GM23338 (cell line): ENCODE data around the gene CTSW. TPM values are rescaled to one million over a fixed set of nuclear protein-coding genes. Genes with fewer than 3 reads are reported as not detected.

Source experiments
- ATAC-seq: fragments of 200-7000 bp; cut with Tn5 transposase; 3 replicates; pipeline ENCODE4 v1.9.1; 2020
- DNase-seq: peaks from one replicate; pipeline ENCODE4 v3.0.0-alpha.2; 2015; ENCODE audit warnings: low spot score
- H2AFZ ChIP-seq: fragments of 200-600 bp; sonication (generic); 2 replicates; pipeline ENCODE4 v1.8.0; 2016; ENCODE audit warnings: antibody characterized with exemption, mild to moderate bottlenecking, moderate library complexity
- H3F3A ChIP-seq: fragments of 200-600 bp; sonication (generic); replicated peaks from 2 replicates; pipeline ENCODE4 v1.8.0; 2017; ENCODE audit warnings: antibody characterized with exemption, mixed run types, low read depth
- H3K27ac ChIP-seq: fragments of 200-600 bp; sonication (generic); 2 replicates; pipeline ENCODE4 v1.6.1; 2016; ENCODE audit warnings: low read depth
- H3K27me3 ChIP-seq: fragments of 200-600 bp; sonication (generic); 2 replicates; pipeline ENCODE4 v1.8.0; 2016; ENCODE audit warnings: mild to moderate bottlenecking, mixed run types, moderate library complexity; ENCODE audit not compliant: insufficient read depth
- H3K36me3 ChIP-seq: fragments of 200-600 bp; sonication (generic); 2 replicates; pipeline ENCODE4 v1.8.0; 2016; ENCODE audit warnings: mild to moderate bottlenecking; ENCODE audit not compliant: insufficient read depth
- H3K4me1 ChIP-seq: fragments of 200-600 bp; sonication (generic); 2 replicates; pipeline ENCODE4 v1.8.0; 2016; ENCODE audit warnings: mild to moderate bottlenecking, moderate library complexity; ENCODE audit not compliant: insufficient read depth
- H3K4me2 ChIP-seq: fragments of 200-600 bp; sonication (generic); 2 replicates; pipeline ENCODE4 v1.7.1; 2017; ENCODE audit warnings: mixed run types
- H3K4me3 ChIP-seq: fragments of 200-600 bp; sonication (generic); 2 replicates; pipeline ENCODE4 v1.6.1; 2016; ENCODE audit warnings: mixed run types
- H3K79me2 ChIP-seq: fragments of 200-600 bp; sonication (generic); replicated peaks from 2 replicates; pipeline ENCODE4 v1.8.0; 2017; ENCODE audit warnings: mild to moderate bottlenecking; ENCODE audit not compliant: insufficient read depth
- H3K9me2 ChIP-seq: fragments of 200-600 bp; sonication (generic); 2 replicates; pipeline ENCODE4 v1.8.0; 2017; ENCODE audit not compliant: insufficient read depth
- H4K20me1 ChIP-seq: fragments of 200-600 bp; sonication (generic); replicated peaks from 2 replicates; pipeline ENCODE4 v1.8.0; 2017; ENCODE audit warnings: mild to moderate bottlenecking; ENCODE audit not compliant: insufficient read depth
- H3K27ac Mint-ChIP-seq: 2 replicates; pipeline ENCODE4 v1.8.0; 2020; ENCODE audit warnings: inconsistent platforms, mild to moderate bottlenecking, moderate library complexity, mixed read lengths
- H3K27me3 Mint-ChIP-seq: 3 replicates; pipeline ENCODE4 v1.8.0; 2022; ENCODE audit warnings: low read depth, mild to moderate bottlenecking, moderate library complexity, mixed read lengths, inconsistent platforms; ENCODE audit not compliant: insufficient read depth, poor library complexity
- H3K36me3 Mint-ChIP-seq: 3 replicates; pipeline ENCODE4 v1.8.0; 2021; ENCODE audit warnings: low read depth, mild to moderate bottlenecking, inconsistent platforms, moderate library complexity, mixed read lengths
- H3K4me1 Mint-ChIP-seq: 3 replicates; pipeline ENCODE4 v1.8.0; 2020; ENCODE audit warnings: mild to moderate bottlenecking, inconsistent platforms, mixed read lengths
- H3K4me3 Mint-ChIP-seq: 3 replicates; pipeline ENCODE4 v1.8.0; 2021; ENCODE audit warnings: moderate library complexity, mild to moderate bottlenecking, inconsistent platforms, mixed read lengths
- H3K9me3 Mint-ChIP-seq: 3 replicates; pipeline ENCODE4 v1.8.0; 2020; ENCODE audit warnings: moderate library complexity, mild to moderate bottlenecking, inconsistent platforms, mixed read lengths
- CREB1 ChIP-seq: fragments of 250-450 bp; sonication (Bioruptor Pico); IDR thresholded peaks from 2 replicates; pipeline ENCODE4 v1.5.0; 2020; ENCODE audit warnings: low read depth, mild to moderate bottlenecking, moderate library complexity
- CTCF ChIP-seq, 2 experiments: fragments of 200-600 bp in 1 of 2; sonication (generic) in 1 of 2; conservative IDR thresholded peaks; 2 replicates each; pipeline versions ENCODE4 v1.5.1 to v1.6.1; 2016 to 2017; ENCODE audit warnings: antibody characterized with exemption in 2 of 2, low read depth in 2 of 2, mild to moderate bottlenecking in 2 of 2, moderate library complexity in 1 of 2
- ETS1 ChIP-seq: IDR thresholded peaks from 2 replicates; pipeline ENCODE4 v1.6.1; 2016; ENCODE audit warnings: antibody characterized with exemption
- EZH2phosphoT487 ChIP-seq: fragments of 200-600 bp; sonication (generic); IDR thresholded peaks from one replicate; pipeline ENCODE4 v1.8.1; 2018; ENCODE audit warnings: antibody characterized with exemption; ENCODE audit not compliant: unreplicated experiment
- JUNB ChIP-seq: IDR thresholded peaks from one replicate; pipeline ENCODE4 v1.6.1; 2016; ENCODE audit warnings: antibody characterized with exemption; ENCODE audit not compliant: unreplicated experiment
- NANOG ChIP-seq: IDR thresholded peaks from 2 replicates; pipeline ENCODE4 v1.6.1; 2016; ENCODE audit warnings: antibody characterized with exemption, borderline replicate concordance
- POLR2AphosphoS5 ChIP-seq: IDR thresholded peaks from 2 replicates; pipeline ENCODE4 v1.6.1; 2016; ENCODE audit warnings: antibody characterized with exemption, low read depth
- REST ChIP-seq: IDR thresholded peaks from one replicate; pipeline ENCODE4 v1.6.1; 2018; ENCODE audit warnings: antibody characterized with exemption; ENCODE audit not compliant: unreplicated experiment
- STAT1 ChIP-seq: IDR thresholded peaks from one replicate; pipeline ENCODE4 v1.6.1; 2016; ENCODE audit warnings: antibody characterized with exemption; ENCODE audit not compliant: unreplicated experiment
- ZNF114 ChIP-seq: fragments of 250-450 bp; sonication (Bioruptor Pico); IDR thresholded peaks from 2 replicates; pipeline ENCODE4 v1.5.0; 2020; ENCODE audit warnings: mild to moderate bottlenecking, moderate library complexity
- ZNF331 ChIP-seq: fragments of 250-450 bp; sonication (Bioruptor Pico); IDR thresholded peaks from 2 replicates; pipeline ENCODE4 v1.5.0; 2020; ENCODE audit warnings: low read depth, mild to moderate bottlenecking, moderate library complexity
- polyA plus RNA-seq: library from polyadenylated mRNA; unstranded; fragments of >200 nt; fragmentation: Nextera tagmentation; extraction: Ambion mirVana; gene quantifications from 2 replicates; pipeline ENCODE4 v1.2.1, GENCODE V29; 2016
- total RNA-seq: library from RNA; depleted of rRNA; stranded (reverse); fragments of >200 nt; shearing (Covaris generic); gene quantifications from 2 replicates; pipeline ENCODE4 v1.2.3, GENCODE V29; 2014

The CTSW gene
- total and polyA plus RNA-seq, 2 experiments from 2014 or later = not detected

GRCh38 chr11:65903068-65903481 lies 23.4 kb downstream of the CTSW start:
- H3K4me1 ChIP-seq = peaks cover 8% of the 10 kb centered on the region
- Mint-ChIP-seq H3K36me3 (no peaks in the 10 kb centered on the region), H3K9me3 (peaks cover 2% of the 10 kb centered on the region; the same call in 1 of the 3 replicates), H3K27me3 (peaks cover 47% of the 10 kb centered on the region), H3K4me3 (no peak overlapping the region), H3K27ac (no peak overlapping the region), H3K4me1 (peaks cover 7% of the 10 kb centered on the region; the same call in 2 of the 3 replicates)
- DNase-seq (peak; percentile 72), ATAC-seq (peak; percentile 10)
- H3F3A ChIP-seq = peaks cover 16% of the 10 kb centered on the region
- no peaks in the 10 kb centered on the region for H4K20me1 ChIP-seq
- H3K27ac ChIP-seq = no peak overlapping the region
- H3K4me3 ChIP-seq = no peak overlapping the region
- no peaks in the 10 kb centered on the region for H3K9me2 ChIP-seq
- peaks cover 61% of the 10 kb centered on the region for H3K27me3 ChIP-seq
- H3K79me2 ChIP-seq = no peaks in the 10 kb centered on the region
- TF ChIP-seq NANOG (no peak), STAT1 (no peak), ZNF331 (no peak), CREB1 (no peak), EZH2phosphoT487 (no peak), REST (no peak), ZNF114 (no peak), POLR2AphosphoS5 (no peak), JUNB (no peak), ETS1 (no peak), CTCF (conservative IDR thresholded peaks at IDR 0.05; ENCODE audit: low read depth in 2 of 2) (no peak)
- no peak overlapping the region for H2AFZ ChIP-seq
- H3K4me2 ChIP-seq = peak overlapping the region; percentile 40; the same call in 1 of the 2 replicates
- H3K36me3 ChIP-seq = no peaks in the 10 kb centered on the region
